Nephron (organoid): Measurements from ENCODE around the gene HIP1.
A peak's percentile ranks its signal among the peaks of the same experiment; 100 is the strongest.
"Not testable (repeated sequence)": the region's sequence is repeated elsewhere in the genome, so short reads cannot be mapped to it uniquely, and the experiment has no call there.

Experiments used
- H3K27ac Mint-ChIP-seq, 3 experiments: 2 replicates each; pipeline ENCODE4 v1.8.0; 2020; ENCODE audit warnings: mixed read lengths in 3 of 3, mild to moderate bottlenecking in 2 of 3, moderate library complexity in 1 of 3
- H3K27me3 Mint-ChIP-seq: 2 replicates; pipeline ENCODE4 v1.8.0; 2021; ENCODE audit warnings: low read depth, mild to moderate bottlenecking, moderate library complexity, mixed read lengths
- H3K36me3 Mint-ChIP-seq: 2 replicates; pipeline ENCODE4 v1.8.0; 2020; ENCODE audit warnings: low read depth, mixed read lengths
- H3K4me1 Mint-ChIP-seq: 2 replicates; pipeline ENCODE4 v1.8.0; 2020; ENCODE audit warnings: mixed read lengths
- H3K4me3 Mint-ChIP-seq, 3 experiments: 2 replicates each; pipeline ENCODE4 v1.8.0; 2020; ENCODE audit warnings: mild to moderate bottlenecking in 3 of 3, mixed read lengths in 3 of 3, moderate library complexity in 2 of 3
- H3K9me3 Mint-ChIP-seq: 2 replicates; pipeline ENCODE4 v1.8.0; 2020; ENCODE audit warnings: mixed read lengths

Gene HIP1

DNA sequence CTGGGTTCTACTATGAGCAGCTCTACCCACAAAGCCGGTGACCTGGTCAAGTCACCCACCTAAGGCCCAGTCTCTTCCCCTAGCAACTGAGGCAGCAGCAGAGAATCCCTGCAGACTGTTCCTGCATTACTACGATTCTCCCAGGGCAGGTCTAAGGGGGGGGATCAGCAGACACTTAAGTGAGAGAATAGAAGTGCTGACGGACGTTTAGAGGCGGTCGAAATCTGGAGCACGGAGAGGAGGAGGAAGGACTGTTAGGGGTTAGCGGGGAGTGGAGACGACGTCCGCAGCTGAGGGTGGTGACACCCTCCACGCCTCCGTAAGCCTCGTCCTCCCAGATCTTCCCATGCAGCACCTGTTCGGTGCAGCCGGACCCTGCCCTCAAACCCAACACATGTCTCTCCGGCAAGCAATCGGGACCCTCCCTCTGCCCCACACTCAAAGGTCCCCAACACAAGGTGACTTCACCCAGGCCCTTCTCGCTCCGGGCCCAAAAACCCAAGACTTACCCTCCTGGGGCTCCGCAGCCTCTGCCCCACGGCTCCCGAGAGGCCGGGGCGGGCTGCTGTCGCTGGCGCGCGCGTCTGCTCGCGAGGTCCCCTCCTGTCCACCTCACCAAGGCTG, 253.3 kb downstream of the HIP1 start:
- peak overlapping the region; percentile 72 to 92 (median 89) for H3K27ac Mint-ChIP-seq
- H3K36me3 Mint-ChIP-seq, result peaks cover 12% of the 10 kb centered on the region
- H3K4me3 Mint-ChIP-seq, result peak overlapping the region; percentile 93 to 95 (median 93)
- H3K9me3 Mint-ChIP-seq, H3K27me3 Mint-ChIP-seq, H3K4me1 Mint-ChIP-seq: not testable (repeated sequence)
